ENCODE results near the gene ST8SIA3.
"Not testable (repeated sequence)": the region's sequence is repeated elsewhere in the genome, so short reads cannot be mapped to it uniquely, and the experiment has no call there.

Gene ST8SIA3

GRCh38 chr18:57364460-57364859 lies 12.1 kb downstream of the ST8SIA3 start:
- DNase-seq (ENCODE audit: low spot score): no peak

- no peak for DNase-seq (ENCODE audit: low spot score)
Observed at GRCh38 chr18:57366528-57367081, 14.2 kb downstream of the ST8SIA3 start.

- DNase-seq (ENCODE audit: low spot score): no peak
Observed at GRCh38 chr18:57372444-57372843, 20.1 kb downstream of the ST8SIA3 start.

- DNase-seq (ENCODE audit: low spot score): no peak
Observed at GRCh38 chr18:57373017-57373416, 20.7 kb downstream of the ST8SIA3 start.

GRCh38 chr18:57376503-57376902 lies 24.1 kb downstream of the ST8SIA3 start:
- no peak for DNase-seq (ENCODE audit: low spot score)

GRCh38 chr18:57389271-57389670 lies 36.9 kb downstream of the ST8SIA3 start:
- no peak for DNase-seq (ENCODE audit: low spot score)

- no peak for DNase-seq (ENCODE audit: low spot score)
Observed at GRCh38 chr18:57390044-57390443, 37.7 kb downstream of the ST8SIA3 start.

- not testable (repeated sequence) for DNase-seq (ENCODE audit: low spot score)
Observed at GRCh38 chr18:57394749-57395148, 42.4 kb downstream of the ST8SIA3 start.

- not testable (repeated sequence) for DNase-seq (ENCODE audit: low spot score)
Observed at GRCh38 chr18:57396831-57397230, 44.5 kb downstream of the ST8SIA3 start.

GRCh38 chr18:57397440-57398132 lies 45.2 kb downstream of the ST8SIA3 start:
- no peak for DNase-seq (ENCODE audit: low spot score)

- DNase-seq (ENCODE audit: low spot score): no peak
Observed at GRCh38 chr18:57404345-57404744, 52.0 kb downstream of the ST8SIA3 start.

- DNase-seq (ENCODE audit: low spot score): no peak
Observed at GRCh38 chr18:57409650-57410049, 57.3 kb downstream of the ST8SIA3 start.

- no peak for DNase-seq (ENCODE audit: low spot score)
Observed at GRCh38 chr18:57410749-57411148, 58.4 kb downstream of the ST8SIA3 start.

GRCh38 chr18:57416542-57416941 lies 64.2 kb downstream of the ST8SIA3 start:
- no peak for DNase-seq (ENCODE audit: low spot score)
